Measurements from ENCODE around the gene ASIC3.

Gene ASIC3

GRCh38 chr7:151047976-151048815, at the start of gene ASIC3:
Gene ASIC3 (plus strand): TSS chr7:151048531. CDS start chr7:151048886, 355 bp downstream.
- DNase-seq (ENCODE audit: insufficient read length, low spot score) = no peak
- FAIRE-seq = no peak
- no peak for TF ChIP-seq POLR2A (IDR thresholded peaks at IDR 0.05; ENCODE audit: low read depth, low read length)

GRCh38 chr7:150999001-150999400, 49.3 kb upstream of the ASIC3 start:
- DNase-seq (ENCODE audit: insufficient read length, low spot score) = no peak
- FAIRE-seq = no peak
- TF ChIP-seq POLR2A (IDR thresholded peaks at IDR 0.05; ENCODE audit: low read depth, low read length) = no peak

GRCh38 chr7:150999497-151000230, 48.7 kb upstream of the ASIC3 start:
- no peak for TF ChIP-seq POLR2A (IDR thresholded peaks at IDR 0.05; ENCODE audit: low read depth, low read length)
- FAIRE-seq = no peak
- DNase-seq (ENCODE audit: insufficient read length, low spot score) = no peak

GRCh38 chr7:151000897-151001495, 47.3 kb upstream of the ASIC3 start:
- TF ChIP-seq POLR2A (IDR thresholded peaks at IDR 0.05; ENCODE audit: low read depth, low read length) = no peak
- no peak for DNase-seq (ENCODE audit: insufficient read length, low spot score)
- FAIRE-seq = no peak

GRCh38 chr7:151001546-151001945, 46.8 kb upstream of the ASIC3 start:
- no peak for TF ChIP-seq POLR2A (IDR thresholded peaks at IDR 0.05; ENCODE audit: low read depth, low read length)
- DNase-seq (ENCODE audit: insufficient read length, low spot score) = no peak
- FAIRE-seq = no peak

- no peak for FAIRE-seq
- no peak for TF ChIP-seq POLR2A (IDR thresholded peaks at IDR 0.05; ENCODE audit: low read depth, low read length)
- DNase-seq (ENCODE audit: insufficient read length, low spot score) = no peak
These were observed 44.8 kb upstream of the ASIC3 start for GRCh38 chr7:151003572-151003971.

GRCh38 chr7:151005566-151005965, 42.8 kb upstream of the ASIC3 start:
- TF ChIP-seq POLR2A (IDR thresholded peaks at IDR 0.05; ENCODE audit: low read depth, low read length) = no peak
- no peak for DNase-seq (ENCODE audit: insufficient read length, low spot score)
- no peak for FAIRE-seq

GRCh38 chr7:151006590-151007300, 41.6 kb upstream of the ASIC3 start:
- TF ChIP-seq POLR2A (IDR thresholded peaks at IDR 0.05; ENCODE audit: low read depth, low read length) = no peak
- no peak for FAIRE-seq
- DNase-seq (ENCODE audit: insufficient read length, low spot score) = no peak

GRCh38 chr7:151007469-151007898, 40.8 kb upstream of the ASIC3 start:
- DNase-seq (ENCODE audit: insufficient read length, low spot score) (no peak), FAIRE-seq (no peak)
- TF ChIP-seq POLR2A (IDR thresholded peaks at IDR 0.05; ENCODE audit: low read depth, low read length) = no peak

GRCh38 chr7:151008143-151008510, 40.2 kb upstream of the ASIC3 start:
- TF ChIP-seq POLR2A (IDR thresholded peaks at IDR 0.05; ENCODE audit: low read depth, low read length) = no peak
- FAIRE-seq = no peak
- no peak for DNase-seq (ENCODE audit: insufficient read length, low spot score)

GRCh38 chr7:151008511-151009323, 39.6 kb upstream of the ASIC3 start:
- DNase-seq (ENCODE audit: insufficient read length, low spot score) (no peak), FAIRE-seq (no peak)
- 0 out of 2 replicates have a peak, but pooled peaks have one; percentile 9 for TF ChIP-seq POLR2A (IDR thresholded peaks at IDR 0.05; ENCODE audit: low read depth, low read length)

GRCh38 chr7:151009327-151010036, 38.8 kb upstream of the ASIC3 start:
- no peak for TF ChIP-seq POLR2A (IDR thresholded peaks at IDR 0.05; ENCODE audit: low read depth, low read length)
- DNase-seq (ENCODE audit: insufficient read length, low spot score) = no peak
- FAIRE-seq = no peak

- TF ChIP-seq POLR2A (IDR thresholded peaks at IDR 0.05; ENCODE audit: low read depth, low read length) = no peak
- FAIRE-seq (no peak), DNase-seq (ENCODE audit: insufficient read length, low spot score) (no peak)
These were observed 38.4 kb upstream of the ASIC3 start for GRCh38 chr7:151010037-151010306.

Data from H54 (cell line).